ENCODE data around the gene DNM3. TPM values are rescaled to one million over a fixed set of nuclear protein-coding genes. Genes with fewer than 3 reads are reported as not detected.

Gene DNM3
- total RNA-seq, 3 donors from 2014 or later (not counting 1 experiment from before 2014, with no cell fraction given) = 2.5 to 3.3 (median 2.8) TPM

DNA sequence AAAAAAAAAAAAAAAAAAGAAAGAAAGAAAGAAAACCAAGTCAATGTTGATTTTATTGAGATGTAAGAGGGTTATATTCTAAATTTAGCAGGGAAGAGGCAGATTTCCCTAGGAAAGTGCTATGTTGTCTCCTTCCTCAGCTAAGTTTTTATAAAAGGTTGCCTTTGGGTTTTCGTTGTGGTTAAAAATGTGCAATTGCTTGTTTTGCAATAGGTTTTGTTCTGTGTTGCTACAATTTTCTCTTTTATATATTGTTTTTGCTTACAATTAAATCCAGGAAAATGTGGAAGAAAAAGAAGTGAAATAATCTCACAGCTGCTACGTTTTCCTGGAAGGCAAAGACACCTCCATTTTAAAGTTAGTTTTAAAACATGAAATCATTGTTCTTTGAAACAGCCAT is 442.5 kb downstream of the DNM3 start:
- TF ChIP-seq, protein P1, sequence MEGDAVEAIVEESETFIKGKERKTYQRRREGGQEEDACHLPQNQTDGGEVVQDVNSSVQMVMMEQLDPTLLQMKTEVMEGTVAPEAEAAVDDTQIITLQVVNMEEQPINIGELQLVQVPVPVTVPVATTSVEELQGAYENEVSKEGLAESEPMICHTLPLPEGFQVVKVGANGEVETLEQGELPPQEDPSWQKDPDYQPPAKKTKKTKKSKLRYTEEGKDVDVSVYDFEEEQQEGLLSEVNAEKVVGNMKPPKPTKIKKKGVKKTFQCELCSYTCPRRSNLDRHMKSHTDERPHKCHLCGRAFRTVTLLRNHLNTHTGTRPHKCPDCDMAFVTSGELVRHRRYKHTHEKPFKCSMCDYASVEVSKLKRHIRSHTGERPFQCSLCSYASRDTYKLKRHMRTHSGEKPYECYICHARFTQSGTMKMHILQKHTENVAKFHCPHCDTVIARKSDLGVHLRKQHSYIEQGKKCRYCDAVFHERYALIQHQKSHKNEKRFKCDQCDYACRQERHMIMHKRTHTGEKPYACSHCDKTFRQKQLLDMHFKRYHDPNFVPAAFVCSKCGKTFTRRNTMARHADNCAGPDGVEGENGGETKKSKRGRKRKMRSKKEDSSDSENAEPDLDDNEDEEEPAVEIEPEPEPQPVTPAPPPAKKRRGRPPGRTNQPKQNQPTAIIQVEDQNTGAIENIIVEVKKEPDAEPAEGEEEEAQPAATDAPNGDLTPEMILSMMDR (IDR thresholded peaks at IDR 0.05) = no peak
- no CpG with 5 or more reads among the region's 2 CpGs for WGBS (ENCODE audit: insufficient coverage)
- Histone ChIP-seq H3K4me3 (ENCODE audit: low read length) (no peak overlapping the region), H3K27me3 (ENCODE audit: control insufficient read depth, insufficient read depth, low read length) (no peaks in the 10 kb centered on the region), H3K4me1 (ENCODE audit: control insufficient read depth, insufficient read depth, low read length) (no peaks in the 10 kb centered on the region), H3K27ac (ENCODE audit: low read length) (no peak overlapping the region), H3K36me3 (ENCODE audit: control insufficient read depth, insufficient read depth, low read length) (no peaks in the 10 kb centered on the region), H3K9me3 (ENCODE audit: control insufficient read depth, insufficient read depth, low read length) (no peaks in the 10 kb centered on the region)
- Mint-ChIP-seq H3K36me3 (no peaks in the 10 kb centered on the region), H3K4me3 (no peak overlapping the region), H3K27me3 (ENCODE audit: low read depth in 2 of 2) (peaks cover 0 to 6% of the 10 kb centered on the region in 2 donors), H3K4me1 (no peaks in the 10 kb centered on the region), H3K9me3 (no peaks in the 10 kb centered on the region), H3K27ac (no peak overlapping the region)
- no peak for DNase-seq
- no peak for ATAC-seq
- intact Hi-C loops (cut with micrococcal nuclease) = no loop called here

DNA sequence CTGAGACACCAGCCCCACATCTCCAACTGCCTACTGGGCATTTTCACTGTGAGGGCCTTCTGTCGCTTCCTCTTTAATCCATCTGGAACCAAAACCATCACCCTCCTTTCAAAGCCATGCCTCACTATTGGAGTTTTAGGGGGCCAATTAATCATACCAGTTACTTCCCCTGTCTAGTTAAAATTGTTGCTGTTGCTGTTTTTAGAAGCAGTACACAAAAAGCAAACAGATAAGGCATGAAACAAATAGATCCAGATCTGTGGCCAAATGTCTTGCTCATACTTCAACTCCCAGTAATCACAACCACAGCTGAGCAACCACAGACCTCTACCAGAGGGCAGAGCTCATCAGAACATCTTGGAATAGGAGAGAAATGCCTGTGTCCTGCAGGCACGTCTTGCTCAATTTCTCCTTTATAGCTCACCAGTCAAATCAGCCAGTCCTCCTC is 445.4 kb downstream of the DNM3 start:
- Mint-ChIP-seq H3K9me3 (no peaks in the 10 kb centered on the region), H3K36me3 (no peaks in the 10 kb centered on the region), H3K4me1 (no peaks in the 10 kb centered on the region), H3K27ac (no peak overlapping the region), H3K27me3 (ENCODE audit: low read depth in 2 of 2) (peaks cover 0 to 6% of the 10 kb centered on the region in 2 donors), H3K4me3 (no peak overlapping the region)
- no peaks in the 10 kb centered on the region for H3K9me3 ChIP-seq (ENCODE audit: control insufficient read depth, insufficient read depth, low read length)
- H3K4me3 ChIP-seq (ENCODE audit: low read length) = no peak overlapping the region
- no peaks in the 10 kb centered on the region for H3K27me3 ChIP-seq (ENCODE audit: control insufficient read depth, insufficient read depth, low read length)
- no peak overlapping the region for H3K27ac ChIP-seq (ENCODE audit: low read length)
- H3K36me3 ChIP-seq (ENCODE audit: control insufficient read depth, insufficient read depth, low read length) = no peaks in the 10 kb centered on the region
- H3K4me1 ChIP-seq (ENCODE audit: control insufficient read depth, insufficient read depth, low read length) = no peaks in the 10 kb centered on the region
- no peak for ATAC-seq
- TF ChIP-seq, protein P1 (IDR thresholded peaks at IDR 0.05) = no peak
- no peak for DNase-seq
- intact Hi-C loops (cut with micrococcal nuclease) = no loop called here
- WGBS (ENCODE audit: insufficient coverage) = 100% methylated on average over 1 of the region's 2 CpGs

DNA sequence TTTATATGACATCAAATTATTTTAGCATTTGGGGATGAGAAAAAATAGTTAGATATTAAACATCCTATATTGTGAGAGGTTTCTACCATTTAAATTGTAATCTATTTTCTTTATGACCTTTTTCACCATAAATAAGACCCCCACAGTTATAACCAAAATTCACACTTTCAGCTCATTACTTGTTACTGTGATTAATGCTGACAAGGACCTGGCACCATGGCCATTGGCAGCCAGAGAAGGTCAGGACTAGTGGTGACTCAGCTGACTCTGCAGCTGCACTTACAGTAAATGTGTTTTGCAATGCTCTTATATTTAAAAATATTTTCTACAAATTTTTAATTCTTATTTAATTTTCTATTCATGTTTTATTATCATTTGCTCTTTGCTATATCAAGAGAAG is 445.9 kb downstream of the DNM3 start:
- Mint-ChIP-seq H3K36me3 (no peaks in the 10 kb centered on the region), H3K27ac (no peak overlapping the region), H3K4me3 (no peak overlapping the region), H3K9me3 (no peaks in the 10 kb centered on the region), H3K27me3 (ENCODE audit: low read depth in 2 of 2) (peaks cover 0 to 4% of the 10 kb centered on the region in 2 donors), H3K4me1 (no peaks in the 10 kb centered on the region)
- no peak overlapping the region for H3K27ac ChIP-seq (ENCODE audit: low read length)
- no peak for ATAC-seq
- no peaks in the 10 kb centered on the region for H3K36me3 ChIP-seq (ENCODE audit: control insufficient read depth, insufficient read depth, low read length)
- H3K9me3 ChIP-seq (ENCODE audit: control insufficient read depth, insufficient read depth, low read length) = no peaks in the 10 kb centered on the region
- intact Hi-C loops (cut with micrococcal nuclease) = no loop called here
- DNase-seq = no peak
- H3K4me1 ChIP-seq (ENCODE audit: control insufficient read depth, insufficient read depth, low read length) = no peaks in the 10 kb centered on the region
- H3K4me3 ChIP-seq (ENCODE audit: low read length) = no peak overlapping the region
- H3K27me3 ChIP-seq (ENCODE audit: control insufficient read depth, insufficient read depth, low read length) = no peaks in the 10 kb centered on the region
- TF ChIP-seq, protein P1 (IDR thresholded peaks at IDR 0.05) = no peak

DNA sequence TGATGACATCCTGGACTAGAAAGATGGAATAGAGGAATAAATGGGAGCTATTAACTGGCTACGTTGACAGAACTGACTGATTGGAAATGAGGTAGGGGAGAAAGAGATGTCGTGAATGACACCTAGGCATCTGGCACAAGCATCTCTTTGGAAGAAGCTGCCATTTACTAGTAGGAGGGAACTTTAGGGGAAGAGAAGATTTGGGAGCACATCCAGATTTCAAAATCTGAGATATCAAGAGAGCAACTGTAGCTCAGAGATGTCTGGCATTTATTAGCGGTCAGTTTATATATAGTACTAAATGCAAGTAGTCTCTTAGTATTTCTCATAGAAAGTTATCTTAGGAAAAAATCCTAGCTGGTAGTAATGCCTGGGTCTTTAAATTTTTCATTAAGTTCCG is 447.3 kb downstream of the DNM3 start:
- H3K27ac ChIP-seq (ENCODE audit: low read length) = no peak overlapping the region
- H3K27me3 ChIP-seq (ENCODE audit: control insufficient read depth, insufficient read depth, low read length) = no peaks in the 10 kb centered on the region
- no peaks in the 10 kb centered on the region for H3K4me1 Mint-ChIP-seq
- intact Hi-C loops (cut with micrococcal nuclease) = no loop called here
- WGBS (ENCODE audit: insufficient coverage) = 93% methylated on average over 2 of the region's 4 CpGs
- H3K27me3 Mint-ChIP-seq (ENCODE audit: low read depth in 2 of 2) = peaks cover 0 to 3% of the 10 kb centered on the region in 2 donors
- no peaks in the 10 kb centered on the region for H3K36me3 Mint-ChIP-seq
- TF ChIP-seq, protein P1 (IDR thresholded peaks at IDR 0.05) = no peak
- no peaks in the 10 kb centered on the region for H3K4me1 ChIP-seq (ENCODE audit: control insufficient read depth, insufficient read depth, low read length)
- no peak overlapping the region for H3K27ac Mint-ChIP-seq
- ATAC-seq = no peak
- DNase-seq = no peak
- no peaks in the 10 kb centered on the region for H3K36me3 ChIP-seq (ENCODE audit: control insufficient read depth, insufficient read depth, low read length)
- no peaks in the 10 kb centered on the region for H3K9me3 Mint-ChIP-seq
- no peak overlapping the region for H3K4me3 Mint-ChIP-seq
- no peaks in the 10 kb centered on the region for H3K9me3 ChIP-seq (ENCODE audit: control insufficient read depth, insufficient read depth, low read length)
- no peak overlapping the region for H3K4me3 ChIP-seq (ENCODE audit: low read length)
